Body of pancreas (tissue), 4 donors: ENCODE results near the gene BMP6.

Experiments used
- POLR2A ChIP-seq, 3 donors: fragments of 450-650 bp; IDR thresholded peaks; one replicate each; pipeline ENCODE4 v1.6.1; 2016; ENCODE audit warnings: antibody characterized with exemption in 3 of 3, mild to moderate bottlenecking in 2 of 3
- TF ChIP-seq, protein P1 (sequence below), 7 experiments: fragments of 450-650 bp in 4 of 7; fragments of 200-600 bp in 3 of 7; sonication (generic) in 3 of 7; IDR thresholded peaks; one replicate each; pipeline ENCODE4 v1.5.1; 2016 to 2019; ENCODE audit warnings: antibody characterized with exemption in 7 of 7

DNA sequence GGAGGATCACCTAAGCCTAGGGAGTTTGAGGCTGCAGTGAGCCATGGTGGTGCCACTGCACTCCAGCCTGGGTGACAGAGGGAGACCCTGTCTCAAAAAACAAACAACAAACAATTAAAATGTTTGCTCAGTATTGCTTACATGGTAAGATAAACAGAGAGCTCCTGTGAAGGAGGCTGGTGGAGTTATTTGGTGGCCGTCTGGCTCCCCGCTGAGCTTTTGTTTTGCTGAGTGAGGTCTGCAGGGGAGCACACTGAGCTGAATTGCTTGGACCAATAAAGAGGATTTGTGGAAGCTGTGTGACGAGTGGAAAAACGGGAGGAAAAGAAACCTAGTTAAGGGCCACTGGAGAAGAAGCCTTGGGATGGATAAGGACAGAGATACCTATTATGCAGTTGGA is 41.1 kb upstream of the BMP6 start:
- TF ChIP-seq, protein P1, sequence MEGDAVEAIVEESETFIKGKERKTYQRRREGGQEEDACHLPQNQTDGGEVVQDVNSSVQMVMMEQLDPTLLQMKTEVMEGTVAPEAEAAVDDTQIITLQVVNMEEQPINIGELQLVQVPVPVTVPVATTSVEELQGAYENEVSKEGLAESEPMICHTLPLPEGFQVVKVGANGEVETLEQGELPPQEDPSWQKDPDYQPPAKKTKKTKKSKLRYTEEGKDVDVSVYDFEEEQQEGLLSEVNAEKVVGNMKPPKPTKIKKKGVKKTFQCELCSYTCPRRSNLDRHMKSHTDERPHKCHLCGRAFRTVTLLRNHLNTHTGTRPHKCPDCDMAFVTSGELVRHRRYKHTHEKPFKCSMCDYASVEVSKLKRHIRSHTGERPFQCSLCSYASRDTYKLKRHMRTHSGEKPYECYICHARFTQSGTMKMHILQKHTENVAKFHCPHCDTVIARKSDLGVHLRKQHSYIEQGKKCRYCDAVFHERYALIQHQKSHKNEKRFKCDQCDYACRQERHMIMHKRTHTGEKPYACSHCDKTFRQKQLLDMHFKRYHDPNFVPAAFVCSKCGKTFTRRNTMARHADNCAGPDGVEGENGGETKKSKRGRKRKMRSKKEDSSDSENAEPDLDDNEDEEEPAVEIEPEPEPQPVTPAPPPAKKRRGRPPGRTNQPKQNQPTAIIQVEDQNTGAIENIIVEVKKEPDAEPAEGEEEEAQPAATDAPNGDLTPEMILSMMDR (IDR thresholded peaks at IDR 0.05) = no peak
- no peak for TF ChIP-seq POLR2A (IDR thresholded peaks at IDR 0.05)
